ENCODE results near the gene PHF13. TPM values are rescaled to one million over a fixed set of nuclear protein-coding genes. Genes with fewer than 3 reads are reported as not detected.
A peak's percentile ranks its signal among the peaks of the same experiment; 100 is the strongest.
"Not testable (repeated sequence)": the region's sequence is repeated elsewhere in the genome, so short reads cannot be mapped to it uniquely, and the experiment has no call there.

Gene PHF13
- polyA plus RNA-seq, 1 experiment: 9.4 TPM

DNA sequence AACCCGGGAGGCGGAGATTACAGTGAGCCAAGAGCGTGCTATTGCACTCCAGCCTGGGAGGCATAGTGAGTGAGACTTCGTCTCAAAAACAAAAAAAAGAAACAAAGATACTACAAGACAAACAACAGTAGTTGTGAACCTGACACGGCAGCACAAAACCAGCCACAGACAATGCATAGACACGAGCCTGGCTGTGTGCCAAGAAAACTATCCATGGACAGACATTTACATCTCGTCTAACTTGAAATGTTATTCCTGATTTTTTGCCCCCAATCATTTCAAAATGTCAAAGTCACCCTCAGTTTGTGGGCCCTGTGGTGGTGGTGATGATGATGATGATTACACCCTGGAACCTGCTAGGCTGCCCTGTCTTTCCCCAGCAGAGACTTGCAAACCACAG, 17.2 kb upstream of the PHF13 start:
- H3K36me3 ChIP-seq (ENCODE audit: control insufficient read depth, insufficient read depth, low read length): peaks cover 56% of the 10 kb centered on the region
- H3K4me3 ChIP-seq (ENCODE audit: low read depth, low read length): no peak overlapping the region
- ChIA-PET CTCF (interaction anchor here (0.6 to 1.0 kb wide), 2 partner anchors 14 to 44 kb away, joined by 3 to 4 read pairs; no protein-coding TSS in a partner anchor), POLR2A (no interaction called here)
- TF ChIP-seq, protein P1, sequence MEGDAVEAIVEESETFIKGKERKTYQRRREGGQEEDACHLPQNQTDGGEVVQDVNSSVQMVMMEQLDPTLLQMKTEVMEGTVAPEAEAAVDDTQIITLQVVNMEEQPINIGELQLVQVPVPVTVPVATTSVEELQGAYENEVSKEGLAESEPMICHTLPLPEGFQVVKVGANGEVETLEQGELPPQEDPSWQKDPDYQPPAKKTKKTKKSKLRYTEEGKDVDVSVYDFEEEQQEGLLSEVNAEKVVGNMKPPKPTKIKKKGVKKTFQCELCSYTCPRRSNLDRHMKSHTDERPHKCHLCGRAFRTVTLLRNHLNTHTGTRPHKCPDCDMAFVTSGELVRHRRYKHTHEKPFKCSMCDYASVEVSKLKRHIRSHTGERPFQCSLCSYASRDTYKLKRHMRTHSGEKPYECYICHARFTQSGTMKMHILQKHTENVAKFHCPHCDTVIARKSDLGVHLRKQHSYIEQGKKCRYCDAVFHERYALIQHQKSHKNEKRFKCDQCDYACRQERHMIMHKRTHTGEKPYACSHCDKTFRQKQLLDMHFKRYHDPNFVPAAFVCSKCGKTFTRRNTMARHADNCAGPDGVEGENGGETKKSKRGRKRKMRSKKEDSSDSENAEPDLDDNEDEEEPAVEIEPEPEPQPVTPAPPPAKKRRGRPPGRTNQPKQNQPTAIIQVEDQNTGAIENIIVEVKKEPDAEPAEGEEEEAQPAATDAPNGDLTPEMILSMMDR (IDR thresholded peaks at IDR 0.05; ENCODE audit: insufficient read depth, low read depth, low read length): no peak
- H3K27me3 ChIP-seq (ENCODE audit: control insufficient read depth, insufficient read depth, low read length): no peaks in the 10 kb centered on the region
- no peak for DNase-seq (ENCODE audit: low read depth)

- TF ChIP-seq, protein P1 (IDR thresholded peaks at IDR 0.05; ENCODE audit: insufficient read depth, low read depth, low read length): no peak
- Histone ChIP-seq H3K36me3 (ENCODE audit: control insufficient read depth, insufficient read depth, low read length) (peaks cover 54% of the 10 kb centered on the region), H3K27me3 (ENCODE audit: control insufficient read depth, insufficient read depth, low read length) (no peaks in the 10 kb centered on the region), H3K4me3 (ENCODE audit: low read depth, low read length) (no peak overlapping the region)
- ChIA-PET POLR2A (no interaction called here), CTCF (interaction anchor here (0.6 to 1.0 kb wide), 3 partner anchors 8 to 45 kb away, joined by 3 to 4 read pairs (median 3); no protein-coding TSS in a partner anchor)
- no peak for DNase-seq (ENCODE audit: low read depth)
Observed at GRCh38 chr1:6596886-6597776, 16.4 kb upstream of the PHF13 start.

DNA sequence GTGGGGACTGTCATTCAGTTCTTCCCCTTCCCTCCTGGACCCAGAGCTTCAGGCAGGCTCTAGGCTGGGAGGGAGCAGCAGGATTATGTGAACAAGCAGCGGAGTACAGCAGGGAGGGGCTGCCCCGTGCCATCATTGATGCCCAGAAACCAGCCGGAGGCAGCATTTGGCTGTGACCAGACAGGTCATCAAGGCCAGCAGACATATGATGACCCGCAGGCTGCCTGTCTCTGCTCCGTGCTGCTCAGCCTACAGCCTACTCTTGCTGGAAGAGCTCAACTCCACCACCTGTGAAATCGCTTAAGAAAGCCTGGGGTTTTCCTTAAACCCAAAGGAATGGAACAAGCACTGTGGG, 15.8 kb upstream of the PHF13 start:
- H3K27me3 ChIP-seq (ENCODE audit: control insufficient read depth, insufficient read depth, low read length): no peaks in the 10 kb centered on the region
- ChIA-PET CTCF (interaction anchor here (1.0 to 5.6 kb wide), 2 partner anchors 8 to 44 kb away, joined by 3 to 29 read pairs; partner anchors contain the start of genes NOL9 and TAS1R1), POLR2A (no interaction called here)
- TF ChIP-seq, protein P1 (IDR thresholded peaks at IDR 0.05; ENCODE audit: insufficient read depth, low read depth, low read length): no peak
- no peak overlapping the region for H3K4me3 ChIP-seq (ENCODE audit: low read depth, low read length)
- peaks cover 50% of the 10 kb centered on the region for H3K36me3 ChIP-seq (ENCODE audit: control insufficient read depth, insufficient read depth, low read length)
- no peak for DNase-seq (ENCODE audit: low read depth)

GRCh38 chr1:6599141-6599975, 14.2 kb upstream of the PHF13 start:
- Histone ChIP-seq H3K27me3 (ENCODE audit: control insufficient read depth, insufficient read depth, low read length) (no peaks in the 10 kb centered on the region), H3K4me3 (ENCODE audit: low read depth, low read length) (peak overlapping the region; percentile 14; the same call in 1 of the 2 replicates), H3K36me3 (ENCODE audit: control insufficient read depth, insufficient read depth, low read length) (peaks cover 39% of the 10 kb centered on the region)
- CTCF ChIA-PET: interaction anchor here (0.8 to 5.6 kb wide), 2 partner anchors 23 to 45 kb away, joined by 3 to 29 read pairs; partner anchors contain the start of genes NOL9 and TAS1R1
- no peak for DNase-seq (ENCODE audit: low read depth)
- TF ChIP-seq, protein P1 (IDR thresholded peaks at IDR 0.05; ENCODE audit: insufficient read depth, low read depth, low read length): no peak
- POLR2A ChIA-PET: no interaction called here

GRCh38 chr1:6599991-6600390, 13.5 kb upstream of the PHF13 start:
- Histone ChIP-seq H3K36me3 (ENCODE audit: control insufficient read depth, insufficient read depth, low read length) (peaks cover 37% of the 10 kb centered on the region), H3K4me3 (ENCODE audit: low read depth, low read length) (peak overlapping the region; percentile 97)
- CTCF ChIA-PET: interaction anchor here (0.8 to 5.6 kb wide), 2 partner anchors 24 to 46 kb away, joined by 3 to 29 read pairs; partner anchors contain the start of genes NOL9 and TAS1R1
- POLR2A ChIA-PET; H3K27me3 ChIP-seq (ENCODE audit: control insufficient read depth, insufficient read depth, low read length); DNase-seq (ENCODE audit: low read depth): not testable (repeated sequence)
